Tibial nerve (tissue), 4 donors: ENCODE results near the gene OSBPL9. TPM values are rescaled to one million over a fixed set of nuclear protein-coding genes. Genes with fewer than 3 reads are reported as not detected.
A peak's percentile ranks its signal among the peaks of the same experiment; 100 is the strongest.

Source experiments
- DNase-seq, 2 donors: peaks; one replicate each; pipeline ENCODE4 v3.0.0-alpha.2; 2019; ENCODE audit warnings: low spot score in 2 of 2
- H3K27ac ChIP-seq, 4 donors: fragments of 200-600 bp; sonication (generic) in 3 of 4; one replicate each; pipeline ENCODE4 v1.5.1; 2017 to 2019; ENCODE audit warnings: mild to moderate bottlenecking in 1 of 4
- H3K27me3 ChIP-seq, 2 donors: fragments of 200-600 bp; sonication (generic) in 1 of 2; one replicate each; pipeline versions ENCODE4 v1.5.1 to v1.6.0; 2017 to 2019
- H3K36me3 ChIP-seq, 3 donors: fragments of 200-600 bp; sonication (generic); one replicate each; pipeline ENCODE4 v1.5.1; 2018 to 2019
- H3K4me1 ChIP-seq, 4 donors: fragments of 200-600 bp; sonication (generic) in 3 of 4; one replicate each; pipeline ENCODE4 v1.5.1; 2017 to 2019
- H3K4me3 ChIP-seq, 4 donors: fragments of 200-600 bp; sonication (generic) in 3 of 4; one replicate each; pipeline ENCODE4 v1.5.1; 2017 to 2019; ENCODE audit warnings: mild to moderate bottlenecking in 1 of 4, moderate library complexity in 1 of 4
- H3K9me3 ChIP-seq, 4 donors: fragments of 200-600 bp; sonication (generic) in 3 of 4; one replicate each; pipeline ENCODE4 v1.5.1; 2017 to 2019
- EP300 ChIP-seq, 2 donors: sonication (generic); formaldehyde crosslinking; IDR thresholded peaks; one replicate each; pipeline ENCODE4 v1.6.1; 2017; ENCODE audit warnings: antibody characterized with exemption in 2 of 2, mild to moderate bottlenecking in 1 of 2
- POLR2A ChIP-seq, 2 donors: fragments of 450-650 bp; IDR thresholded peaks; one replicate each; pipeline ENCODE4 v1.6.1; 2017; ENCODE audit warnings: antibody characterized with exemption in 2 of 2, mild to moderate bottlenecking in 2 of 2, moderate library complexity in 2 of 2
- WGBS, 2 donors: methylation state at CpG; one replicate each; pipeline ENCODE4 v1.1.5; 2018; 5-methylcytosine and 5-hydroxymethylcytosine counted together
- total RNA-seq, 4 donors: library from RNA; depleted of rRNA; stranded (reverse); fragments of >200 nt; gene quantifications; one replicate each; pipeline ENCODE4 v1.1.0, GENCODE V29; 2016
- TF ChIP-seq, protein P1 (sequence below), 5 experiments: fragments of 200-600 bp in 3 of 5; fragments of 450-650 bp in 2 of 5; sonication (generic) in 3 of 5; IDR thresholded peaks; one replicate each; pipeline ENCODE4 v1.5.1; 2016 to 2019; ENCODE audit warnings: antibody characterized with exemption in 5 of 5, mild to moderate bottlenecking in 3 of 5, moderate library complexity in 2 of 5

OSBPL9 gene
- total RNA-seq, 4 donors from 2014 or later = 86.1 to 132 (median 96.9) TPM

GRCh38 chr1:51758310-51758709, 141.4 kb downstream of the OSBPL9 start:
- Histone ChIP-seq H3K4me3 (no peak overlapping the region), H3K4me1 (peaks cover 0 to 5% (median 2%) of the 10 kb centered on the region in 4 donors), H3K9me3 (no peaks in the 10 kb centered on the region), H3K27me3 (no peaks in the 10 kb centered on the region), H3K27ac (no peak overlapping the region), H3K36me3 (peaks cover 0 to 40% (median 0%) of the 10 kb centered on the region in 3 donors)
- DNase-seq = no peak
- 62 to 67% methylated on average over 4 of the region's 4 CpGs for WGBS, 2 donors
- TF ChIP-seq, protein P1, sequence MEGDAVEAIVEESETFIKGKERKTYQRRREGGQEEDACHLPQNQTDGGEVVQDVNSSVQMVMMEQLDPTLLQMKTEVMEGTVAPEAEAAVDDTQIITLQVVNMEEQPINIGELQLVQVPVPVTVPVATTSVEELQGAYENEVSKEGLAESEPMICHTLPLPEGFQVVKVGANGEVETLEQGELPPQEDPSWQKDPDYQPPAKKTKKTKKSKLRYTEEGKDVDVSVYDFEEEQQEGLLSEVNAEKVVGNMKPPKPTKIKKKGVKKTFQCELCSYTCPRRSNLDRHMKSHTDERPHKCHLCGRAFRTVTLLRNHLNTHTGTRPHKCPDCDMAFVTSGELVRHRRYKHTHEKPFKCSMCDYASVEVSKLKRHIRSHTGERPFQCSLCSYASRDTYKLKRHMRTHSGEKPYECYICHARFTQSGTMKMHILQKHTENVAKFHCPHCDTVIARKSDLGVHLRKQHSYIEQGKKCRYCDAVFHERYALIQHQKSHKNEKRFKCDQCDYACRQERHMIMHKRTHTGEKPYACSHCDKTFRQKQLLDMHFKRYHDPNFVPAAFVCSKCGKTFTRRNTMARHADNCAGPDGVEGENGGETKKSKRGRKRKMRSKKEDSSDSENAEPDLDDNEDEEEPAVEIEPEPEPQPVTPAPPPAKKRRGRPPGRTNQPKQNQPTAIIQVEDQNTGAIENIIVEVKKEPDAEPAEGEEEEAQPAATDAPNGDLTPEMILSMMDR (IDR thresholded peaks at IDR 0.05) = no peak
- TF ChIP-seq POLR2A (IDR thresholded peaks at IDR 0.05) (no peak), EP300 (IDR thresholded peaks at IDR 0.05) (no peak)

DNA sequence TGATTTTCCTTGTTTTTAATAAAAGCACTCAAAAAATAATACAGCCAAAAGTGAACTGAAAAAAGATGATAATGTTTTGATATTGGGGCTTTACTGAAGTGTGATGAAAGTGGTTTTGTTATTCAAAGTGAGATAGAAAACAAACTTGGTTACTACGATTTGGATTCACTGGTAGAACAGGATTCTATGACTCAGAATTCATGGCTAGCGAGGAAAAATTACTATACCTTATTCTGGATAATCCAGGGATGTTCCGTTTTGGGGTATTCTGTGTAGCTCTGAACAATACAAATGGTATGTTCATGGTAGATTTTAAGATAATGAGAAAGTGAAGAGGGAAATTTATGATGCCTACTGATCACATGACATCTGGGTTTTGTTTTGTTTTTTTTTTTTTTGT, 144.0 kb downstream of the OSBPL9 start:
- Histone ChIP-seq H3K27me3 (no peaks in the 10 kb centered on the region), H3K4me1 (peaks cover 0 to 5% (median 2%) of the 10 kb centered on the region in 4 donors), H3K36me3 (peaks cover 0 to 37% (median 4%) of the 10 kb centered on the region in 3 donors), H3K9me3 (no peaks in the 10 kb centered on the region), H3K27ac (no peak overlapping the region), H3K4me3 (no peak overlapping the region)
- DNase-seq = no peak
- TF ChIP-seq, protein P1 (IDR thresholded peaks at IDR 0.05) = no peak
- TF ChIP-seq POLR2A (IDR thresholded peaks at IDR 0.05) = no peak
- TF ChIP-seq EP300 (IDR thresholded peaks at IDR 0.05) = no peak
- WGBS, 2 donors = 89 to 93% methylated on average over 3 of the region's 3 CpGs

GRCh38 chr1:51761351-51761750, 144.5 kb downstream of the OSBPL9 start:
- 92 to 93% methylated on average over 1 of the region's 1 CpG for WGBS, 2 donors
- H3K27me3 ChIP-seq = no peaks in the 10 kb centered on the region
- TF ChIP-seq EP300 (IDR thresholded peaks at IDR 0.05) (no peak), POLR2A (IDR thresholded peaks at IDR 0.05) (no peak)
- TF ChIP-seq, protein P1 (IDR thresholded peaks at IDR 0.05) = no peak
- H3K4me3 ChIP-seq = no peak overlapping the region
- H3K36me3 ChIP-seq = peaks cover 0 to 41% (median 4%) of the 10 kb centered on the region in 3 donors
- no peak for DNase-seq
- H3K9me3 ChIP-seq = no peaks in the 10 kb centered on the region
- peaks cover 0 to 4% (median 2%) of the 10 kb centered on the region in 4 donors for H3K4me1 ChIP-seq
- no peak overlapping the region for H3K27ac ChIP-seq

DNA sequence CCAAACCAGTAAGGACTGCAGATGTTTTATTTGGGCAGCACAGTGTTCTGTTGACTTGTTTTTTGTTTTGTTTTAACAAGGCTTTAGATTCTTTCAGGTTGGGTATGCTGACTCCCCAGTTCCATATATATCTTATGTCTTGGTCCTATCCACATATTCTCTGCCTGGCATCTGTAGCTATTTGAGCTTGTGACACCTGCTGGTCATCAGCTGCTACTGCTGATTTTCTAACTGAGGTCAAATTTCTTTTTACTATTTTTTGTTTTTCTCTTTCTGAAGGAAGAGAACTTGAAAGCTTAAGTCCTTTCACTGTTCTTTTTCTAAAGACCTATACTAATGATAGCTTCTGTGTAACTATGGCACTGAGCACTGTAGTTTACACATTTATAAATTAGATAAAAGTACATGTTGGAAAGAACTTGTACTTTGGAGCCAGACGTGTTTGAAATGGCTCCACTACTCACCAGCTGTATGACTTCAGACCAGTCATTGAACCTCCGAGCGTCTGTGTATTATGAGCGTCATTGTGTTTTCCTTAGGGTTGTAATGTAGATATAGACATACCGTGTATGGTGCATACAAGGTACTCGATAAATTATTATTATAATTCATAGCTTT, 152.2 kb downstream of the OSBPL9 start:
- TF ChIP-seq POLR2A (IDR thresholded peaks at IDR 0.05) (no peak), EP300 (IDR thresholded peaks at IDR 0.05) (peak in 1 of 2 donors; percentile 31)
- TF ChIP-seq, protein P1 (IDR thresholded peaks at IDR 0.05) = peak; percentile 74 to 81 (median 78)
- peak overlapping the region in 1 of 4 donors; percentile 50 for H3K27ac ChIP-seq
- no peaks in the 10 kb centered on the region for H3K9me3 ChIP-seq
- peaks cover 0 to 13% (median 0%) of the 10 kb centered on the region in 4 donors for H3K4me1 ChIP-seq
- DNase-seq = no peak
- peaks cover 0 to 63% (median 4%) of the 10 kb centered on the region in 3 donors for H3K36me3 ChIP-seq
- H3K27me3 ChIP-seq = no peaks in the 10 kb centered on the region
- WGBS, 2 donors = 69 to 71% methylated on average over 6 of the region's 6 CpGs
- H3K4me3 ChIP-seq = no peak overlapping the region

DNA sequence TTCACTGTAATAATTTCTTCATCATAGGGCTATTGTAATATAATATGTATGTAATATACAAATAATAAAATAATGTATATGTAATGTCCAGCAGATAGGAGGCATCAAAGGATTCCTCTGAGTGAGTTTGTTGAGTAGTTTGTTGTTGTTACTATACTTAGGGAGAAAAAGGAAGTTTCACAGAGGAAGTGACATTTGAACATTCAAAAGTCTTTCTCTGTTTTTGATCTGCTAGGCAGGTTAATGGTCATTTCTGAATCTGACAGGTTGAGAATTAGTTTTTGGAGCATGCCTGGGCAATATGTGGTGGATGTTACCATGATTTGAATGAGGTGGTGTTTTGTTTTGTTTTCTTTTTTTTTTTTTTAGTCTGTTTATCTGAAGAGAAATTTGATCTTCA, 159.5 kb downstream of the OSBPL9 start:
- Histone ChIP-seq H3K4me1 (peaks cover 0 to 9% (median 0%) of the 10 kb centered on the region in 4 donors), H3K27me3 (no peaks in the 10 kb centered on the region), H3K9me3 (no peaks in the 10 kb centered on the region), H3K4me3 (no peak overlapping the region), H3K36me3 (peaks cover 0 to 69% (median 0%) of the 10 kb centered on the region in 3 donors), H3K27ac (no peak overlapping the region)
- DNase-seq = no peak
- TF ChIP-seq, protein P1 (IDR thresholded peaks at IDR 0.05) = no peak
- TF ChIP-seq POLR2A (IDR thresholded peaks at IDR 0.05) (no peak), EP300 (IDR thresholded peaks at IDR 0.05) (no peak)
